ENCODE results near the gene MPDZ. TPM values are rescaled to one million over a fixed set of nuclear protein-coding genes. Genes with fewer than 3 reads are reported as not detected.
A peak's percentile ranks its signal among the peaks of the same experiment; 100 is the strongest.

Gene MPDZ
- total RNA-seq, 1 donor from 2014 or later = 97.0 TPM

DNA sequence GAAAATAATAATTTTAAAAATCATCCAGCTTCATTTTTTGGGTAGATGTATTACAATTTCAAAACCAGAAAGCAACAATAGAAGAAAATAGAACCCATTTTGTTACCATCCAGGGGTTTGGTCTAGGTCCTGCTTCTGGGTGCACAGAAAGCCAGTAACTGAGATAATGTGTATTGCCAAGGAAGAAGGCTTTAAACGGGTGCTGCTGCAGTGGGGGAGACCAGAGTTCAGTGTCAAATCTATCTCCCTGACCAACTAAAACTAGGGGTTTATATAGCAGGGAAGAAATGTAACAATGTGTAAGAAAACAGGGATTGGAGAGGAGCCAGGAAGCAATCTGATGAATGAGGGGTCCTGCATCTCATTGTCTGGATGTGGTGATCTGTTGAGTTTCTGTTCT lies 17.5 kb upstream of the MPDZ start:
- DNase-seq (ENCODE audit: low spot score) = no peak
- Mint-ChIP-seq H3K4me3 (ENCODE audit: unreplicated experiment) (no peak overlapping the region), H3K9me3 (ENCODE audit: unreplicated experiment) (no peaks in the 10 kb centered on the region), H3K27ac (ENCODE audit: unreplicated experiment) (no peak overlapping the region), H3K36me3 (ENCODE audit: low read depth, unreplicated experiment) (no peaks in the 10 kb centered on the region), H3K27me3 (ENCODE audit: unreplicated experiment) (peaks cover 1% of the 10 kb centered on the region), H3K4me1 (ENCODE audit: unreplicated experiment) (no peaks in the 10 kb centered on the region)
- TF ChIP-seq, protein P1, sequence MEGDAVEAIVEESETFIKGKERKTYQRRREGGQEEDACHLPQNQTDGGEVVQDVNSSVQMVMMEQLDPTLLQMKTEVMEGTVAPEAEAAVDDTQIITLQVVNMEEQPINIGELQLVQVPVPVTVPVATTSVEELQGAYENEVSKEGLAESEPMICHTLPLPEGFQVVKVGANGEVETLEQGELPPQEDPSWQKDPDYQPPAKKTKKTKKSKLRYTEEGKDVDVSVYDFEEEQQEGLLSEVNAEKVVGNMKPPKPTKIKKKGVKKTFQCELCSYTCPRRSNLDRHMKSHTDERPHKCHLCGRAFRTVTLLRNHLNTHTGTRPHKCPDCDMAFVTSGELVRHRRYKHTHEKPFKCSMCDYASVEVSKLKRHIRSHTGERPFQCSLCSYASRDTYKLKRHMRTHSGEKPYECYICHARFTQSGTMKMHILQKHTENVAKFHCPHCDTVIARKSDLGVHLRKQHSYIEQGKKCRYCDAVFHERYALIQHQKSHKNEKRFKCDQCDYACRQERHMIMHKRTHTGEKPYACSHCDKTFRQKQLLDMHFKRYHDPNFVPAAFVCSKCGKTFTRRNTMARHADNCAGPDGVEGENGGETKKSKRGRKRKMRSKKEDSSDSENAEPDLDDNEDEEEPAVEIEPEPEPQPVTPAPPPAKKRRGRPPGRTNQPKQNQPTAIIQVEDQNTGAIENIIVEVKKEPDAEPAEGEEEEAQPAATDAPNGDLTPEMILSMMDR (IDR thresholded peaks at IDR 0.05; ENCODE audit: unreplicated experiment) = no peak

DNA sequence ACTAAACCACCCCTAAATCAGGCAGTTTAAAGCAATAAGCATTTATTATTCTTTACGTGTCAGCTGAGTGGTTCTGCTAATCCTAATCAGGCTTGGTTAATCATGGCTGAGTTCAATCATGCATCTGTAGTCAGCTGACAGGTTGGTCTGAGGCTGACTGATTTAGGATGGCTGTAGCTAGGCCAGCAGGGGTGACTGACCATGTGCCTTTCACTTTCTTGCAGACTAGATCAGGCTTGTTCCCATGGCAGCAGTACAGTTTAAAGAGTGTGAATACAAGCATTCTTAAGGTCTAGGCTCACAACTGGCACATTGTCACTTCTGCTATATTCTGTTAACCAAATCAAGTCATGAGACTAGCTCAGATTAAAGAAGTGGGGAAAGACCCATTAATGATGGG lies 16.1 kb upstream of the MPDZ start:
- Mint-ChIP-seq H3K4me1 (ENCODE audit: unreplicated experiment) (no peaks in the 10 kb centered on the region), H3K9me3 (ENCODE audit: unreplicated experiment) (no peaks in the 10 kb centered on the region), H3K4me3 (ENCODE audit: unreplicated experiment) (no peak overlapping the region), H3K27me3 (ENCODE audit: unreplicated experiment) (peaks cover 1% of the 10 kb centered on the region), H3K27ac (ENCODE audit: unreplicated experiment) (no peak overlapping the region), H3K36me3 (ENCODE audit: low read depth, unreplicated experiment) (no peaks in the 10 kb centered on the region)
- DNase-seq (ENCODE audit: low spot score) = no peak
- TF ChIP-seq, protein P1 (IDR thresholded peaks at IDR 0.05; ENCODE audit: unreplicated experiment) = no peak

DNA sequence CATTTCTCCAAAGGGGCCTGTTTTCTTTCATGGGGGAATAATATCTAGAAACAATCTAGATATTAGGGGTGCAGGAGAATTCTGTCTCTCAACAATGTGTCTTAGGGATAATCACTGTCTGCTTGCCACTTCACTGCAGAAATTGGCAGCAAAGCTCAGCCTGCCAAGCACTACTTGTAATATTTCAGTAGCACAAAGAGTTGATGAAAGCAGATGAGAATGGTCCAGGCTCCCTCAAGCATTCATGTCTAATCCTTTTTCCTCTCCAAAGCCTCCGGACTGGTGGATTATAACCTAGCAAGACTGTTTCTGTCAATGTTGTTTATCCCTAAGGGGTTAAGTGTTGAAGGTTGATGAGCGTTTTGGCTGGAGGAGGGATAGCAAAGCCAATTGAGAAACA lies 13.3 kb upstream of the MPDZ start:
- Mint-ChIP-seq H3K27ac (ENCODE audit: unreplicated experiment) (no peak overlapping the region), H3K27me3 (ENCODE audit: unreplicated experiment) (peaks cover 1% of the 10 kb centered on the region)

DNA sequence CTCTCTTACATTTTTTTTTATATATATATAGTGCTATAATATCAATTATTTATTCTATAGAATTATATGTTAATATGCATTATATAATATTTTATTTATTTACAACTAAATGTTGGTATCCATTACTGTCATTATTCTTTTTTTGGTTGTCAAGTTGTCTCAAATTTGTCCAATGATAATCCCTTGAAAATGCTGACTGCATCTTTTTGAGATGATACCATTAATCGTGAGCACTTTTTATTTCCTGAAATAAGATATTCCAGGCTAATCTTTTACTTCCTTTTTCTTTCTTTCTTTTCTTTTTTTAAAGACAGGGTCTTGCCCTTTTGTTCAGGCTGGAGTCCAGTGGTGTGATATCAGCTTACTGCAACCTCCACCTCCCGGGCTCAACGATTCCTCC lies 12.7 kb upstream of the MPDZ start:
- peaks cover 4% of the 10 kb centered on the region for H3K4me1 Mint-ChIP-seq (ENCODE audit: unreplicated experiment)
- DNase-seq (ENCODE audit: low spot score) = no peak
- no peak overlapping the region for H3K27ac Mint-ChIP-seq (ENCODE audit: unreplicated experiment)
- H3K4me3 Mint-ChIP-seq (ENCODE audit: unreplicated experiment) = no peak overlapping the region
- H3K9me3 Mint-ChIP-seq (ENCODE audit: unreplicated experiment) = no peaks in the 10 kb centered on the region
- H3K27me3 Mint-ChIP-seq (ENCODE audit: unreplicated experiment) = peaks cover 1% of the 10 kb centered on the region
- H3K36me3 Mint-ChIP-seq (ENCODE audit: low read depth, unreplicated experiment) = no peaks in the 10 kb centered on the region
- TF ChIP-seq, protein P1 (IDR thresholded peaks at IDR 0.05; ENCODE audit: unreplicated experiment) = no peak

More for the DNA sequence above, 13.3 kb upstream of the MPDZ start:
- H3K4me3 Mint-ChIP-seq (ENCODE audit: unreplicated experiment) = no peak overlapping the region
- DNase-seq (ENCODE audit: low spot score) = no peak
- TF ChIP-seq, protein P1 (IDR thresholded peaks at IDR 0.05; ENCODE audit: unreplicated experiment) = no peak
- H3K9me3 Mint-ChIP-seq (ENCODE audit: unreplicated experiment) = no peaks in the 10 kb centered on the region
- H3K36me3 Mint-ChIP-seq (ENCODE audit: low read depth, unreplicated experiment) = no peaks in the 10 kb centered on the region
- H3K4me1 Mint-ChIP-seq (ENCODE audit: unreplicated experiment) = peaks cover 4% of the 10 kb centered on the region

DNA sequence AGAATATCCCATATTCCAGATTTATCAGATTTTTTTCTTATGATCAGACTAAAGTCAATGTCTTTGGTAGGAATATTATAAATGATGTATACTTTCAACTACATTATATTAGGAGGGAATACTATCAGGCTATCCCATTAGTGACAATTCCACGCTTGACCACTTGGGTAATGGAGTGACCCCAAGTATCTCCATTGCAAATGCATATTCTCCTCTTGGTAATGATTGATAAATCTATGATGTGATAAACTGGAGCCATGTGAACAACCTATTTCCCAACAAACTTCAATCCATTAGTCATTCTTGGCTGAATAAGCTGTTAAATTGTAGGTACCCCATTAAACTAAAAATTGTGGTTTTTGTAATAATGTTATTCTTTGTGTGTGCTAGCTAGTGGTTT lies 12.2 kb upstream of the MPDZ start:
- Mint-ChIP-seq H3K36me3 (ENCODE audit: low read depth, unreplicated experiment) (no peaks in the 10 kb centered on the region), H3K9me3 (ENCODE audit: unreplicated experiment) (no peaks in the 10 kb centered on the region), H3K27me3 (ENCODE audit: unreplicated experiment) (peaks cover 1% of the 10 kb centered on the region), H3K4me1 (ENCODE audit: unreplicated experiment) (peaks cover 4% of the 10 kb centered on the region), H3K27ac (ENCODE audit: unreplicated experiment) (no peak overlapping the region), H3K4me3 (ENCODE audit: unreplicated experiment) (no peak overlapping the region)
- DNase-seq (ENCODE audit: low spot score) = no peak
- TF ChIP-seq, protein P1 (IDR thresholded peaks at IDR 0.05; ENCODE audit: unreplicated experiment) = peak; percentile 61
